ENCODE results near the gene GRIN2A. TPM values are rescaled to one million over a fixed set of nuclear protein-coding genes. Genes with fewer than 3 reads are reported as not detected.

Gene GRIN2A
- total and polyA plus RNA-seq, 10 donors = under 0.01 to 0.10 (median 0.03) TPM; not detected in 7

DNA sequence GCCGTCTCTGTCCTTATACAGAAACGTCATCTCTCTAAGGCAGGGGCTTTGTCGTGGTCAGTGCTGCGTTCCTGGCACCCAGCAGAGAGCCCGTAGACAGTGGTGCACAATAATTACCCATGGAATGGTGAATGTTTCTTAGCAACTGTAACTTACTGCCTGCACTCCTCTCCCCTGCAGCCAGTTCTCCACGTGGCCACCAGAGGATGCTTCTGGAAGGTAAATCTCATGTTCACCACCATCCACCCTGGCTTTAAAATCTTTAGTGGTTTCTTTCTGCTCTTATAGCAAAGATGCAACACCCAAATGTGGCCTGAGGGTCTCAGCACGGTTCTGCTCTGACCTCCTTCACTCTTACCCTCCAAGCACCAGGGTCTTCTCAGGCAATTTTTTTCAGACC, 150.8 kb downstream of the GRIN2A start:
- no peak for DNase-seq
- TF ChIP-seq POLR2AphosphoS5 (IDR thresholded peaks at IDR 0.05) (no peak), POLR2A (IDR thresholded peaks at IDR 0.05) (no peak)
- TF ChIP-seq, protein P1, sequence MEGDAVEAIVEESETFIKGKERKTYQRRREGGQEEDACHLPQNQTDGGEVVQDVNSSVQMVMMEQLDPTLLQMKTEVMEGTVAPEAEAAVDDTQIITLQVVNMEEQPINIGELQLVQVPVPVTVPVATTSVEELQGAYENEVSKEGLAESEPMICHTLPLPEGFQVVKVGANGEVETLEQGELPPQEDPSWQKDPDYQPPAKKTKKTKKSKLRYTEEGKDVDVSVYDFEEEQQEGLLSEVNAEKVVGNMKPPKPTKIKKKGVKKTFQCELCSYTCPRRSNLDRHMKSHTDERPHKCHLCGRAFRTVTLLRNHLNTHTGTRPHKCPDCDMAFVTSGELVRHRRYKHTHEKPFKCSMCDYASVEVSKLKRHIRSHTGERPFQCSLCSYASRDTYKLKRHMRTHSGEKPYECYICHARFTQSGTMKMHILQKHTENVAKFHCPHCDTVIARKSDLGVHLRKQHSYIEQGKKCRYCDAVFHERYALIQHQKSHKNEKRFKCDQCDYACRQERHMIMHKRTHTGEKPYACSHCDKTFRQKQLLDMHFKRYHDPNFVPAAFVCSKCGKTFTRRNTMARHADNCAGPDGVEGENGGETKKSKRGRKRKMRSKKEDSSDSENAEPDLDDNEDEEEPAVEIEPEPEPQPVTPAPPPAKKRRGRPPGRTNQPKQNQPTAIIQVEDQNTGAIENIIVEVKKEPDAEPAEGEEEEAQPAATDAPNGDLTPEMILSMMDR (IDR thresholded peaks at IDR 0.05 in 8 of 11, conservative IDR thresholded peaks at IDR 0.05 in 3 of 11) = no peak
- Histone ChIP-seq H3K4me1 (no peaks in the 10 kb centered on the region), H3K27ac (no peak overlapping the region), H3K4me3 (no peak overlapping the region), H3K36me3 (no peaks in the 10 kb centered on the region), H3K27me3 (replicated peaks in 1 of 7) (peaks cover 0 to 2% (median 0%) of the 10 kb centered on the region in 7 donors), H3K9me3 (no peaks in the 10 kb centered on the region)
- 53 to 77% (median 55%) methylated on average over 7 of the region's 7 CpGs for whole genome bisulfite sequencing, 5 donors
- intact Hi-C loops (cut with DNase I; ENCODE audit: low total_unique reads) = no loop called here

- peaks cover 0 to 8% (median 0%) of the 10 kb centered on the region in 7 donors for H3K27me3 ChIP-seq (replicated peaks in 1 of 7)
- intact Hi-C loops (cut with DNase I; ENCODE audit: low total_unique reads) = no loop called here
- no peaks in the 10 kb centered on the region for H3K4me1 ChIP-seq
- TF ChIP-seq, protein P1 (IDR thresholded peaks at IDR 0.05 in 8 of 11, conservative IDR thresholded peaks at IDR 0.05 in 3 of 11) = no peak
- TF ChIP-seq POLR2A (IDR thresholded peaks at IDR 0.05) (no peak), POLR2AphosphoS5 (IDR thresholded peaks at IDR 0.05) (no peak)
- no peak overlapping the region for H3K27ac ChIP-seq
- H3K9me3 ChIP-seq = no peaks in the 10 kb centered on the region
- no peak for DNase-seq
- H3K4me3 ChIP-seq = no peak overlapping the region
- H3K36me3 ChIP-seq = no peaks in the 10 kb centered on the region
Observed at GRCh38 chr16:10028644-10029043, 153.6 kb downstream of the GRIN2A start.

- Histone ChIP-seq H3K36me3 (no peaks in the 10 kb centered on the region), H3K27ac (no peak overlapping the region), H3K9me3 (no peaks in the 10 kb centered on the region), H3K4me1 (no peaks in the 10 kb centered on the region), H3K27me3 (replicated peaks in 1 of 7) (peaks cover 0 to 8% (median 0%) of the 10 kb centered on the region in 7 donors), H3K4me3 (no peak overlapping the region)
- whole genome bisulfite sequencing, 5 donors = 50 to 66% (median 56%) methylated on average over 7 to 8 of the region's 8 CpGs
- intact Hi-C loops (cut with DNase I; ENCODE audit: low total_unique reads) = no loop called here
- DNase-seq = no peak
- TF ChIP-seq POLR2A (IDR thresholded peaks at IDR 0.05) = no peak
- TF ChIP-seq, protein P1 (IDR thresholded peaks at IDR 0.05 in 8 of 11, conservative IDR thresholded peaks at IDR 0.05 in 3 of 11) = no peak
- no peak for TF ChIP-seq POLR2AphosphoS5 (IDR thresholded peaks at IDR 0.05)
Observed at GRCh38 chr16:10027553-10027952, 154.7 kb downstream of the GRIN2A start.

GRCh38 chr16:10026593-10026992, 155.6 kb downstream of the GRIN2A start:
- Histone ChIP-seq H3K27me3 (replicated peaks in 1 of 7) (peaks cover 0 to 10% (median 0%) of the 10 kb centered on the region in 7 donors), H3K4me3 (no peak overlapping the region), H3K4me1 (no peaks in the 10 kb centered on the region), H3K36me3 (no peaks in the 10 kb centered on the region), H3K9me3 (no peaks in the 10 kb centered on the region), H3K27ac (no peak overlapping the region)
- TF ChIP-seq, protein P1 (IDR thresholded peaks at IDR 0.05 in 8 of 11, conservative IDR thresholded peaks at IDR 0.05 in 3 of 11) = no peak
- TF ChIP-seq POLR2A (IDR thresholded peaks at IDR 0.05) (no peak), POLR2AphosphoS5 (IDR thresholded peaks at IDR 0.05) (no peak)
- WGBS, 5 donors = 62 to 76% (median 67%) methylated on average over 5 of the region's 5 CpGs
- no peak for DNase-seq
- intact Hi-C loops (cut with DNase I; ENCODE audit: low total_unique reads) = no loop called here

Measured in spleen (tissue), 11 donors.